Measurements from ENCODE around the gene SDSL.

- TF ChIP-seq CTCF (IDR thresholded peaks at IDR 0.05) (no peak), POLR2A (IDR thresholded peaks at IDR 0.05) (no peak), POLR2AphosphoS5 (IDR thresholded peaks at IDR 0.05; ENCODE audit: insufficient read depth in 1 of 2, low read depth in 1 of 2) (no peak)
These were observed 58.3 kb downstream of the SDSL start for GRCh38 chr12:113480336-113480971.
